ENCODE results near the gene ZNF557.

The ZNF557 gene

DNA sequence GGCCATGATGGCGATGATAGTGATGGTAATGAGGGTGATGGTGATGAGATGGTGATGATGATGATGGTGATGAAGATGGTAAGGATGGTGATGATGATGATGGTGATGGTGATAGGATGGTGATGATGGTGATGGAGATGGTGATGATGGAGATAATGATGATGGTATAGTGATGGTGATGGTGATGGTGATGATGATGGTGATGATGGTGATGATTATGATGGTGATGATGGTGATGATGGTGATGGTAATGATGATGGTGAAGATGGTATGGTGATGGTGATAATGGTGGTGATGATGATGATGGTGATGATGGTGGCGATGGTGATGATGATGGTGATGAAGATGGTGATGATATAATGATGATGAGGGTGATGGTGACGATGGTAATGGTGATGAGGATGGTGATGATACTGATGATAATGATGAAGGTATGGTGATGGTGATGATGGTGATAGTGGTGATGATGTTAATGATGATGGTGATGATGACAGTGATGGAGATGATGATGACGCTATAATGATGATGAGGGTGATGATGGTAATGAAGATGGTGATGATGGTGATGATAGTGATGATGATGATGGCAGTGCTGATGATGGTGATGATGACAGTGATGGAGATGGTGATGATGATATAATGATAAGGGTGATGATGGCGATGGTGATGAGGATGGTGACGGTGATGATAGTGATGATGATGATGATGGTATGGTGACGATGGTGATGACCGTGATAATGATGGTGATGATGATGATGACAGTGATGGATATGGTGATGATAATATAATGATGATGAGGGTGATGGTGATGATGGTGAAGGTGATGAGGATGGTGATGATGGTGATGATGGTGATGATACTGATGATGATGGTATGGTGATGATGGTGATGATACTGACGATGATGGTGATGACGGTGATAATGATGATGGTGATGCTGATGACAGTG is 37.5 kb downstream of the ZNF557 start (continued):
- TF ChIP-seq, protein P1, sequence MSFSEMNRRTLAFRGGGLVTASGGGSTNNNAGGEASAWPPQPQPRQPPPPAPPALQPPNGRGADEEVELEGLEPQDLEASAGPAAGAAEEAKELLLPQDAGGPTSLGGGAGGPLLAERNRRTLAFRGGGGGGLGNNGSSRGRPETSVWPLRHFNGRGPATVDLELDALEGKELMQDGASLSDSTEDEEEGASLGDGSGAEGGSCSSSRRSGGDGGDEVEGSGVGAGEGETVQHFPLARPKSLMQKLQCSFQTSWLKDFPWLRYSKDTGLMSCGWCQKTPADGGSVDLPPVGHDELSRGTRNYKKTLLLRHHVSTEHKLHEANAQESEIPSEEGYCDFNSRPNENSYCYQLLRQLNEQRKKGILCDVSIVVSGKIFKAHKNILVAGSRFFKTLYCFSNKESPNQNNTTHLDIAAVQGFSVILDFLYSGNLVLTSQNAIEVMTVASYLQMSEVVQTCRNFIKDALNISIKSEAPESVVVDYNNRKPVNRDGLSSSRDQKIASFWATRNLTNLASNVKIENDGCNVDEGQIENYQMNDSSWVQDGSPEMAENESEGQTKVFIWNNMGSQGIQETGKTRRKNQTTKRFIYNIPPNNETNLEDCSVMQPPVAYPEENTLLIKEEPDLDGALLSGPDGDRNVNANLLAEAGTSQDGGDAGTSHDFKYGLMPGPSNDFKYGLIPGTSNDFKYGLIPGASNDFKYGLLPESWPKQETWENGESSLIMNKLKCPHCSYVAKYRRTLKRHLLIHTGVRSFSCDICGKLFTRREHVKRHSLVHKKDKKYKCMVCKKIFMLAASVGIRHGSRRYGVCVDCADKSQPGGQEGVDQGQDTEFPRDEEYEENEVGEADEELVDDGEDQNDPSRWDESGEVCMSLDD (tag by site-specific recombination; IDR thresholded peaks at IDR 0.05) = 0 out of 2 replicates have a peak, but pooled peaks have one; percentile 18
- TF ChIP-seq ZNF214 (tag by site-specific recombination; IDR thresholded peaks at IDR 0.05; ENCODE audit: borderline replicate concordance) (no peak), ZNF529 (tag by site-specific recombination; IDR thresholded peaks at IDR 0.05; ENCODE audit: insufficient replicate concordance) (no peak), ZNF239 (tag by site-specific recombination; IDR thresholded peaks at IDR 0.05) (no peak), MEIS1 (CRISPR knock-in tag; IDR thresholded peaks at IDR 0.05; ENCODE audit: borderline replicate concordance) (no peak), SALL2 (tag by site-specific recombination; IDR thresholded peaks at IDR 0.05; ENCODE audit: borderline replicate concordance) (no peak; the same call in none of the 2 replicates), KLF10 (tag by site-specific recombination; IDR thresholded peaks at IDR 0.05) (no peak), ZNF394 (tag by site-specific recombination; IDR thresholded peaks at IDR 0.05; ENCODE audit: borderline replicate concordance) (no peak), ZFHX2 (tag by site-specific recombination; conservative IDR thresholded peaks at IDR 0.05) (no peak), ZNF791 (tag by site-specific recombination; IDR thresholded peaks at IDR 0.05) (peak; percentile 46; the same call in 1 of the 2 replicates), ZNF629 (tag by site-specific recombination; IDR thresholded peaks at IDR 0.05) (peak; percentile 65), PRDM1 (tag by site-specific recombination; IDR thresholded peaks at IDR 0.05) (no peak), ZNF777 (tag by site-specific recombination; IDR thresholded peaks at IDR 0.05; ENCODE audit: borderline replicate concordance) (0 out of 2 replicates have a peak, but pooled peaks have one; percentile 39), ZNF521 (tag by site-specific recombination; IDR thresholded peaks at IDR 0.05) (peak; percentile 88; the same call in 1 of the 2 replicates), ZNF785 (tag by site-specific recombination; IDR thresholded peaks at IDR 0.05) (peak; percentile 17), ZNF843 (tag by site-specific recombination; IDR thresholded peaks at IDR 0.05) (no peak), ZNF776 (tag by site-specific recombination; IDR thresholded peaks at IDR 0.05; ENCODE audit: borderline replicate concordance) (peak; percentile 10; the same call in 1 of the 2 replicates), ZNF707 (tag by site-specific recombination; IDR thresholded peaks at IDR 0.05) (0 out of 2 replicates have a peak, but pooled peaks have one; percentile 12), ZNF792 (tag by site-specific recombination; IDR thresholded peaks at IDR 0.05) (no peak), ZSCAN30 (tag by site-specific recombination; IDR thresholded peaks at IDR 0.05) (no peak), ZNF747 (tag by site-specific recombination; IDR thresholded peaks at IDR 0.05) (peak; percentile 90), ZNF558 (tag by site-specific recombination; IDR thresholded peaks at IDR 0.05) (no peak), ZNF621 (tag by site-specific recombination; IDR thresholded peaks at IDR 0.05) (no peak), ZNF670 (tag by site-specific recombination; IDR thresholded peaks at IDR 0.05; ENCODE audit: low read depth) (peak; percentile 71; the same call in 1 of the 2 replicates)
- TF ChIP-seq, protein P2, sequence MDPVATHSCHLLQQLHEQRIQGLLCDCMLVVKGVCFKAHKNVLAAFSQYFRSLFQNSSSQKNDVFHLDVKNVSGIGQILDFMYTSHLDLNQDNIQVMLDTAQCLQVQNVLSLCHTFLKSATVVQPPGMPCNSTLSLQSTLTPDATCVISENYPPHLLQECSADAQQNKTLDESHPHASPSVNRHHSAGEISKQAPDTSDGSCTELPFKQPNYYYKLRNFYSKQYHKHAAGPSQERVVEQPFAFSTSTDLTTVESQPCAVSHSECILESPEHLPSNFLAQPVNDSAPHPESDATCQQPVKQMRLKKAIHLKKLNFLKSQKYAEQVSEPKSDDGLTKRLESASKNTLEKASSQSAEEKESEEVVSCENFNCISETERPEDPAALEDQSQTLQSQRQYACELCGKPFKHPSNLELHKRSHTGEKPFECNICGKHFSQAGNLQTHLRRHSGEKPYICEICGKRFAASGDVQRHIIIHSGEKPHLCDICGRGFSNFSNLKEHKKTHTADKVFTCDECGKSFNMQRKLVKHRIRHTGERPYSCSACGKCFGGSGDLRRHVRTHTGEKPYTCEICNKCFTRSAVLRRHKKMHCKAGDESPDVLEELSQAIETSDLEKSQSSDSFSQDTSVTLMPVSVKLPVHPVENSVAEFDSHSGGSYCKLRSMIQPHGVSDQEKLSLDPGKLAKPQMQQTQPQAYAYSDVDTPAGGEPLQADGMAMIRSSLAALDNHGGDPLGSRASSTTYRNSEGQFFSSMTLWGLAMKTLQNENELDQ (tag by site-specific recombination; IDR thresholded peaks at IDR 0.05; ENCODE audit: low read depth) = no peak
- TF ChIP-seq, protein P3, sequence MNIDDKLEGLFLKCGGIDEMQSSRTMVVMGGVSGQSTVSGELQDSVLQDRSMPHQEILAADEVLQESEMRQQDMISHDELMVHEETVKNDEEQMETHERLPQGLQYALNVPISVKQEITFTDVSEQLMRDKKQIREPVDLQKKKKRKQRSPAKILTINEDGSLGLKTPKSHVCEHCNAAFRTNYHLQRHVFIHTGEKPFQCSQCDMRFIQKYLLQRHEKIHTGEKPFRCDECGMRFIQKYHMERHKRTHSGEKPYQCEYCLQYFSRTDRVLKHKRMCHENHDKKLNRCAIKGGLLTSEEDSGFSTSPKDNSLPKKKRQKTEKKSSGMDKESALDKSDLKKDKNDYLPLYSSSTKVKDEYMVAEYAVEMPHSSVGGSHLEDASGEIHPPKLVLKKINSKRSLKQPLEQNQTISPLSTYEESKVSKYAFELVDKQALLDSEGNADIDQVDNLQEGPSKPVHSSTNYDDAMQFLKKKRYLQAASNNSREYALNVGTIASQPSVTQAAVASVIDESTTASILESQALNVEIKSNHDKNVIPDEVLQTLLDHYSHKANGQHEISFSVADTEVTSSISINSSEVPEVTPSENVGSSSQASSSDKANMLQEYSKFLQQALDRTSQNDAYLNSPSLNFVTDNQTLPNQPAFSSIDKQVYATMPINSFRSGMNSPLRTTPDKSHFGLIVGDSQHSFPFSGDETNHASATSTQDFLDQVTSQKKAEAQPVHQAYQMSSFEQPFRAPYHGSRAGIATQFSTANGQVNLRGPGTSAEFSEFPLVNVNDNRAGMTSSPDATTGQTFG (tag by site-specific recombination; IDR thresholded peaks at IDR 0.05; ENCODE audit: borderline replicate concordance) = peak; percentile 82
- TF ChIP-seq, protein P4, sequence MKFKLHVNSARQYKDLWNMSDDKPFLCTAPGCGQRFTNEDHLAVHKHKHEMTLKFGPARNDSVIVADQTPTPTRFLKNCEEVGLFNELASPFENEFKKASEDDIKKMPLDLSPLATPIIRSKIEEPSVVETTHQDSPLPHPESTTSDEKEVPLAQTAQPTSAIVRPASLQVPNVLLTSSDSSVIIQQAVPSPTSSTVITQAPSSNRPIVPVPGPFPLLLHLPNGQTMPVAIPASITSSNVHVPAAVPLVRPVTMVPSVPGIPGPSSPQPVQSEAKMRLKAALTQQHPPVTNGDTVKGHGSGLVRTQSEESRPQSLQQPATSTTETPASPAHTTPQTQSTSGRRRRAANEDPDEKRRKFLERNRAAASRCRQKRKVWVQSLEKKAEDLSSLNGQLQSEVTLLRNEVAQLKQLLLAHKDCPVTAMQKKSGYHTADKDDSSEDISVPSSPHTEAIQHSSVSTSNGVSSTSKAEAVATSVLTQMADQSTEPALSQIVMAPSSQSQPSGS (tag by site-specific recombination; IDR thresholded peaks at IDR 0.05; ENCODE audit: low read depth) = peak; percentile 61
- TF ChIP-seq, protein P5, sequence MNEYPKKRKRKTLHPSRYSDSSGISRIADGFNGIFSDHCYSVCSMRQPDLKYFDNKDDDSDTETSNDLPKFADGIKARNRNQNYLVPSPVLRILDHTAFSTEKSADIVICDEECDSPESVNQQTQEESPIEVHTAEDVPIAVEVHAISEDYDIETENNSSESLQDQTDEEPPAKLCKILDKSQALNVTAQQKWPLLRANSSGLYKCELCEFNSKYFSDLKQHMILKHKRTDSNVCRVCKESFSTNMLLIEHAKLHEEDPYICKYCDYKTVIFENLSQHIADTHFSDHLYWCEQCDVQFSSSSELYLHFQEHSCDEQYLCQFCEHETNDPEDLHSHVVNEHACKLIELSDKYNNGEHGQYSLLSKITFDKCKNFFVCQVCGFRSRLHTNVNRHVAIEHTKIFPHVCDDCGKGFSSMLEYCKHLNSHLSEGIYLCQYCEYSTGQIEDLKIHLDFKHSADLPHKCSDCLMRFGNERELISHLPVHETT (tag by site-specific recombination; IDR thresholded peaks at IDR 0.05) = no peak

Data from HEK293 (cell line).